ENCODE results near the gene FIZ1. TPM values are rescaled to one million over a fixed set of nuclear protein-coding genes. Genes with fewer than 3 reads are reported as not detected.

Gene FIZ1
- total and polyA plus RNA-seq, 2 donors from 2014 or later: 11.9 to 17.9 TPM

DNA sequence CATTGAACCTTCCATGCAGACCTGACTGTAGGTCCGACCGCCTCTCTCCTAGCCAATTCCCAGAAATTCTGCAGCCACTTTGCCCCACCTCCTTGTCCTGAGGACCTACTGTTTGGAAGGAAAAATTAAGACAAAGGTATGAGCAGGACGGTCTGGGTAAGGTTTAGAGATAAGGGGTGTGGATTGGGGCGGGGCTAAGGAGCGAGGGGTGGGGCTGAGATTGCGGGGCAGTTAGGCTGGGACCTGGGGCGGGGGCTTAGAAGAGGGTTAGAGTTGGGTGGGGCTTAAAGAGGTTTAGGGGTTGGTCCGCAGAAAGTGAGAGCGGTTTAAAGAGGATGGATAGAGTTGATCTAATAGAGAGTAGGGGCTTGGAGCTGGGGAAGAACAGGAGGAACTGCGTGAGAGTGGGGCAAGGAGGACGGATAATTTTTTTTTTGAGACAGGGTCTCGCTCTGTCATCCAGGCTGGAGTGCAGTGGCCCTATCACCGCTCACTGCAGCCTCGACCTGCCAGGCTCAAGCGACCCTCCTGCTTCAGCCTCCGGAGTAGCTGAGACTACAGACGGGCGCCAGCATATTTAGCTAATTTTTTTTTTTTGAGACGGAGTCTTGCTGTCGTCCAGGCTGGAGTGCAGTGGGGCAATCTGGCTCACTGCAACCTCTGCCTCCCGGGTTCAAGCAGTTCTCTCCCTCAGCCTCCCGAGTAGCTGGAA, 4.4 kb upstream of the FIZ1 start:
- H3K9me3 ChIP-seq (ENCODE audit: control insufficient read depth in 2 of 3, insufficient read depth in 1 of 3, low read length in 3 of 3): no peaks in the 10 kb centered on the region
- no peaks in the 10 kb centered on the region for H3K27me3 ChIP-seq (ENCODE audit: control insufficient read depth, insufficient read depth, low read length)
- no peak overlapping the region for H3K4me3 ChIP-seq (ENCODE audit: low read length in 3 of 3)
- peaks cover 0 to 20% (median 3%) of the 10 kb centered on the region in 3 donors for H3K4me1 ChIP-seq (ENCODE audit: control insufficient read depth in 2 of 3, insufficient read depth in 2 of 3, low read depth in 1 of 3, low read length in 3 of 3)
- TF ChIP-seq, protein P1, sequence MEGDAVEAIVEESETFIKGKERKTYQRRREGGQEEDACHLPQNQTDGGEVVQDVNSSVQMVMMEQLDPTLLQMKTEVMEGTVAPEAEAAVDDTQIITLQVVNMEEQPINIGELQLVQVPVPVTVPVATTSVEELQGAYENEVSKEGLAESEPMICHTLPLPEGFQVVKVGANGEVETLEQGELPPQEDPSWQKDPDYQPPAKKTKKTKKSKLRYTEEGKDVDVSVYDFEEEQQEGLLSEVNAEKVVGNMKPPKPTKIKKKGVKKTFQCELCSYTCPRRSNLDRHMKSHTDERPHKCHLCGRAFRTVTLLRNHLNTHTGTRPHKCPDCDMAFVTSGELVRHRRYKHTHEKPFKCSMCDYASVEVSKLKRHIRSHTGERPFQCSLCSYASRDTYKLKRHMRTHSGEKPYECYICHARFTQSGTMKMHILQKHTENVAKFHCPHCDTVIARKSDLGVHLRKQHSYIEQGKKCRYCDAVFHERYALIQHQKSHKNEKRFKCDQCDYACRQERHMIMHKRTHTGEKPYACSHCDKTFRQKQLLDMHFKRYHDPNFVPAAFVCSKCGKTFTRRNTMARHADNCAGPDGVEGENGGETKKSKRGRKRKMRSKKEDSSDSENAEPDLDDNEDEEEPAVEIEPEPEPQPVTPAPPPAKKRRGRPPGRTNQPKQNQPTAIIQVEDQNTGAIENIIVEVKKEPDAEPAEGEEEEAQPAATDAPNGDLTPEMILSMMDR (IDR thresholded peaks at IDR 0.05; ENCODE audit: borderline replicate concordance, extremely low read depth, insufficient read depth): no peak
- peaks cover 0 to 3% (median 0%) of the 10 kb centered on the region in 3 donors for H3K36me3 ChIP-seq (ENCODE audit: control insufficient read depth in 2 of 3, insufficient read depth in 3 of 3, low read length in 3 of 3)
- H3K27ac ChIP-seq (ENCODE audit: low read depth in 2 of 2, low read length in 2 of 2): no peak overlapping the region
- DNase-seq (peak in 1 of 5 donors; percentile 75), FAIRE-seq (no peak)
- H3K9ac ChIP-seq (ENCODE audit: low read length in 3 of 3): no peak overlapping the region
- intact Hi-C loops (cut with DNase I): no loop called here

DNA sequence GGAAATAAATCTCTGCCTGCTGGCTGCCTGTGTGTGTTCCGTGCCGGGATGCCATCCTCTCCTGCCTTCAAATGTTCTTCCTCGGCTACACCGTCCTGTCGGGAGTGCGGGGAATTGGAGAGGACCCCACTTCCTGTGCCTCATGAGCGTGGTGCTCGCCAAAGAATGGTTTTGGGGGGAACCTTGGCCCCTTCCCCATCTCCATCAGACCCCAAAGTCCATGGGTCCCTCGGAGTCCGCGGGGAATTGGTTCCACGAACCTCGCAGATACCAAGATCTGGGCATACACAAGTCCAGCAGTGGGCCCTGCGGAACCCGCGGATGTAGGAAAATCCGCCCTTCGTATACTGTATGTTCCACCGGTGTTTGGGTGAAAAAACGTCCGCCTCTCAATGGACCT, 3.8 kb upstream of the FIZ1 start:
- intact Hi-C loops (cut with DNase I): no loop called here
- no peak overlapping the region for H3K4me3 ChIP-seq (ENCODE audit: low read length in 3 of 3)
- FAIRE-seq (no peak), DNase-seq (peak in 1 of 5 donors; percentile 82)
- H3K27me3 ChIP-seq (ENCODE audit: control insufficient read depth, insufficient read depth, low read length): no peaks in the 10 kb centered on the region
- H3K9ac ChIP-seq (ENCODE audit: low read length in 3 of 3): no peak overlapping the region
- H3K36me3 ChIP-seq (ENCODE audit: control insufficient read depth in 2 of 3, insufficient read depth in 3 of 3, low read length in 3 of 3): peaks cover 0 to 3% (median 0%) of the 10 kb centered on the region in 3 donors
- peaks cover 0 to 20% (median 3%) of the 10 kb centered on the region in 3 donors for H3K4me1 ChIP-seq (ENCODE audit: control insufficient read depth in 2 of 3, insufficient read depth in 2 of 3, low read depth in 1 of 3, low read length in 3 of 3)
- H3K27ac ChIP-seq (ENCODE audit: low read depth in 2 of 2, low read length in 2 of 2): no peak overlapping the region
- TF ChIP-seq, protein P1 (IDR thresholded peaks at IDR 0.05; ENCODE audit: borderline replicate concordance, extremely low read depth, insufficient read depth): no peak
- no peaks in the 10 kb centered on the region for H3K9me3 ChIP-seq (ENCODE audit: control insufficient read depth in 2 of 3, insufficient read depth in 1 of 3, low read length in 3 of 3)

- FAIRE-seq: no peak
- Histone ChIP-seq H3K9me3 (ENCODE audit: control insufficient read depth in 2 of 3, insufficient read depth in 1 of 3, low read length in 3 of 3) (no peaks in the 10 kb centered on the region), H3K36me3 (ENCODE audit: control insufficient read depth in 2 of 3, insufficient read depth in 3 of 3, low read length in 3 of 3) (peaks cover 0 to 3% (median 0%) of the 10 kb centered on the region in 3 donors), H3K4me1 (ENCODE audit: control insufficient read depth in 2 of 3, insufficient read depth in 2 of 3, low read depth in 1 of 3, low read length in 3 of 3) (peaks cover 0 to 20% (median 3%) of the 10 kb centered on the region in 3 donors), H3K9ac (ENCODE audit: low read length in 3 of 3) (no peak overlapping the region), H3K27me3 (ENCODE audit: control insufficient read depth, insufficient read depth, low read length) (no peaks in the 10 kb centered on the region), H3K4me3 (ENCODE audit: low read length in 3 of 3) (no peak overlapping the region), H3K27ac (ENCODE audit: low read depth in 2 of 2, low read length in 2 of 2) (no peak overlapping the region)
- peak in 2 of 5 donors; percentile 69 to 82 for DNase-seq
- intact Hi-C loops (cut with DNase I): no loop called here
- TF ChIP-seq, protein P1 (IDR thresholded peaks at IDR 0.05; ENCODE audit: borderline replicate concordance, extremely low read depth, insufficient read depth): no peak
Measured at GRCh38 chr19:55602104-55603001, 3.0 kb upstream of the FIZ1 start.
